Measurements from ENCODE around the gene CRYAA. TPM values are rescaled to one million over a fixed set of nuclear protein-coding genes. Genes with fewer than 3 reads are reported as not detected.

The CRYAA gene
- total RNA-seq, 1 experiment from 2014 or later: not detected

- H3K27ac Mint-ChIP-seq (ENCODE audit: low read depth, unreplicated experiment): no peak overlapping the region
Measured at GRCh38 chr21:43198376-43198775, 29.6 kb downstream of the CRYAA start.

GRCh38 chr21:43201491-43201890, 32.7 kb downstream of the CRYAA start:
- peaks cover 19% of the 10 kb centered on the region for H3K4me1 Mint-ChIP-seq (ENCODE audit: insufficient read depth, unreplicated experiment)
- TF ChIP-seq CTCF (IDR thresholded peaks at IDR 0.05; ENCODE audit: unreplicated experiment): no peak
- H3K9me3 Mint-ChIP-seq (ENCODE audit: unreplicated experiment): peaks cover 27% of the 10 kb centered on the region
- H3K36me3 Mint-ChIP-seq (ENCODE audit: insufficient read depth, unreplicated experiment): no peaks in the 10 kb centered on the region
- no peaks in the 10 kb centered on the region for H3K27me3 Mint-ChIP-seq (ENCODE audit: insufficient read depth, unreplicated experiment)
- no peak for DNase-seq (ENCODE audit: unreplicated experiment)
- no TSS peak for BruUV-seq (replicated peaks)
- ChIA-PET CTCF (no interaction called here), POLR2A (interaction anchor here (0.7 kb wide), 1 partner anchor 71 kb away, joined by 3 read pairs; no protein-coding TSS in a partner anchor)
- H3K27ac Mint-ChIP-seq (ENCODE audit: low read depth, unreplicated experiment): no peak overlapping the region
- H3K4me3 Mint-ChIP-seq (ENCODE audit: unreplicated experiment): no peak overlapping the region
- intact Hi-C loops (cut with micrococcal nuclease): no loop called here

More at GRCh38 chr21:43198376-43198775, 29.6 kb downstream of the CRYAA start:
- Mint-ChIP-seq H3K4me1 (ENCODE audit: insufficient read depth, unreplicated experiment) (peaks cover 50% of the 10 kb centered on the region), H3K27me3 (ENCODE audit: insufficient read depth, unreplicated experiment) (no peaks in the 10 kb centered on the region), H3K9me3 (ENCODE audit: unreplicated experiment) (peaks cover 27% of the 10 kb centered on the region), H3K36me3 (ENCODE audit: insufficient read depth, unreplicated experiment) (no peaks in the 10 kb centered on the region), H3K4me3 (ENCODE audit: unreplicated experiment) (no peak overlapping the region)
- ChIA-PET POLR2A (interaction anchor here (0.6 to 1.7 kb wide), 4 partner anchors 97 to 173 kb away, joined by 3 to 9 read pairs (median 4); no protein-coding TSS in a partner anchor), CTCF (interaction anchor here (1.4 kb wide), 1 partner anchor 133 kb away, joined by 4 read pairs; no protein-coding TSS in a partner anchor)
- DNase-seq (ENCODE audit: unreplicated experiment): no peak
- TF ChIP-seq CTCF (IDR thresholded peaks at IDR 0.05; ENCODE audit: unreplicated experiment): no peak
- no TSS peak for BruUV-seq (replicated peaks)
- intact Hi-C loops (cut with micrococcal nuclease): no loop called here

GRCh38 chr21:43203591-43203990, 34.8 kb downstream of the CRYAA start:
- H3K4me3 Mint-ChIP-seq (ENCODE audit: unreplicated experiment): no peak overlapping the region

GRCh38 chr21:43204638-43205037, 35.8 kb downstream of the CRYAA start:
- no peaks in the 10 kb centered on the region for H3K36me3 Mint-ChIP-seq (ENCODE audit: insufficient read depth, unreplicated experiment)
- H3K4me3 Mint-ChIP-seq (ENCODE audit: unreplicated experiment): no peak overlapping the region
- H3K9me3 Mint-ChIP-seq (ENCODE audit: unreplicated experiment): peaks cover 20% of the 10 kb centered on the region
- CTCF ChIA-PET: no interaction called here
- intact Hi-C loops (cut with micrococcal nuclease): no loop called here
- no TSS peak for BruUV-seq (replicated peaks)
- DNase-seq (ENCODE audit: unreplicated experiment): no peak
- no peak for TF ChIP-seq CTCF (IDR thresholded peaks at IDR 0.05; ENCODE audit: unreplicated experiment)
- H3K27me3 Mint-ChIP-seq (ENCODE audit: insufficient read depth, unreplicated experiment): no peaks in the 10 kb centered on the region
- H3K27ac Mint-ChIP-seq (ENCODE audit: low read depth, unreplicated experiment): no peak overlapping the region
- H3K4me1 Mint-ChIP-seq (ENCODE audit: insufficient read depth, unreplicated experiment): no peaks in the 10 kb centered on the region
- POLR2A ChIA-PET: no interaction called here

More at GRCh38 chr21:43203591-43203990, 34.8 kb downstream of the CRYAA start:
- H3K36me3 Mint-ChIP-seq (ENCODE audit: insufficient read depth, unreplicated experiment): no peaks in the 10 kb centered on the region
- no peak for DNase-seq (ENCODE audit: unreplicated experiment)
- peaks cover under 1% of the 10 kb centered on the region for H3K4me1 Mint-ChIP-seq (ENCODE audit: insufficient read depth, unreplicated experiment)
- peaks cover 21% of the 10 kb centered on the region for H3K9me3 Mint-ChIP-seq (ENCODE audit: unreplicated experiment)
- no peak for TF ChIP-seq CTCF (IDR thresholded peaks at IDR 0.05; ENCODE audit: unreplicated experiment)
- H3K27ac Mint-ChIP-seq (ENCODE audit: low read depth, unreplicated experiment): no peak overlapping the region
- no TSS peak for BruUV-seq (replicated peaks)
- no peaks in the 10 kb centered on the region for H3K27me3 Mint-ChIP-seq (ENCODE audit: insufficient read depth, unreplicated experiment)
- CTCF ChIA-PET: no interaction called here
- POLR2A ChIA-PET: no interaction called here
- intact Hi-C loops (cut with micrococcal nuclease): no loop called here

Measured in MCF 10A (cell line).